GM23248 (cell line): Measurements from ENCODE around the gene EMILIN1. TPM values are rescaled to one million over a fixed set of nuclear protein-coding genes. Genes with fewer than 3 reads are reported as not detected.

ENCODE experiments used
- DNase-seq: peaks from one replicate; pipeline ENCODE4 v3.0.0-alpha.2; 2015
- H2AFZ ChIP-seq: fragments of 200-600 bp; sonication (generic); 2 replicates; pipeline ENCODE4 v1.6.1; 2016; ENCODE audit warnings: antibody characterized with exemption
- H3F3A ChIP-seq: fragments of 200-600 bp; sonication (generic); 2 replicates; pipeline ENCODE4 v1.6.1; 2016; ENCODE audit warnings: mild to moderate bottlenecking, antibody characterized with exemption, mixed run types; ENCODE audit not compliant: insufficient read depth
- H3K27ac ChIP-seq: fragments of 200-600 bp; sonication (generic); 2 replicates; pipeline ENCODE4 v1.5.1; 2016; ENCODE audit warnings: mild to moderate bottlenecking
- H3K27me3 ChIP-seq: fragments of 200-600 bp; sonication (generic); replicated peaks from 2 replicates; pipeline ENCODE4 v1.6.1; 2016; ENCODE audit warnings: mild to moderate bottlenecking; ENCODE audit not compliant: insufficient read depth
- H3K36me3 ChIP-seq: fragments of 200-600 bp; sonication (generic); 2 replicates; pipeline ENCODE4 v1.6.1; 2016; ENCODE audit warnings: low read depth, mild to moderate bottlenecking
- H3K4me1 ChIP-seq: fragments of 200-600 bp; sonication (generic); 2 replicates; pipeline ENCODE4 v1.6.1; 2016; ENCODE audit warnings: mild to moderate bottlenecking; ENCODE audit not compliant: insufficient read depth
- H3K4me2 ChIP-seq: fragments of 200-600 bp; sonication (generic); one replicate; pipeline ENCODE4 v1.6.1; 2016; ENCODE audit warnings: mild to moderate bottlenecking; ENCODE audit not compliant: unreplicated experiment
- H3K4me3 ChIP-seq: fragments of 200-600 bp; sonication (generic); 2 replicates; pipeline ENCODE4 v1.5.1; 2016; ENCODE audit warnings: mild to moderate bottlenecking
- H3K79me2 ChIP-seq: fragments of 200-600 bp; sonication (generic); 2 replicates; pipeline ENCODE4 v1.6.1; 2016; ENCODE audit warnings: mild to moderate bottlenecking; ENCODE audit not compliant: insufficient read depth
- H3K9ac ChIP-seq: fragments of 200-600 bp; sonication (generic); 2 replicates; pipeline ENCODE4 v1.6.1; 2016; ENCODE audit warnings: mild to moderate bottlenecking
- H3K9me2 ChIP-seq: fragments of 200-600 bp; sonication (generic); 2 replicates; pipeline ENCODE4 v1.6.1; 2016; ENCODE audit warnings: mixed run types, mild to moderate bottlenecking, moderate library complexity; ENCODE audit not compliant: insufficient read depth
- H3K9me3 ChIP-seq: fragments of 200-600 bp; sonication (generic); one replicate; pipeline ENCODE4 v1.6.1; 2017; ENCODE audit warnings: low read depth
- H4K20me1 ChIP-seq: fragments of 200-600 bp; sonication (generic); 2 replicates; pipeline ENCODE4 v1.6.0; 2016; ENCODE audit not compliant: insufficient read depth
- EZH2 ChIP-seq: fragments of 200-600 bp; sonication (generic); IDR thresholded peaks from 2 replicates; pipeline ENCODE4 v1.6.1; 2018; ENCODE audit warnings: antibody characterized with exemption, mild to moderate bottlenecking; ENCODE audit not compliant: insufficient read depth, poor library complexity, severe bottlenecking
- EZH2phosphoT487 ChIP-seq: fragments of 200-600 bp; sonication (generic); IDR thresholded peaks from 2 replicates; pipeline ENCODE4 v1.6.1; 2018; ENCODE audit warnings: antibody characterized with exemption, moderate library complexity, mild to moderate bottlenecking, low read depth; ENCODE audit not compliant: insufficient read depth
- WGBS, 2 experiments: methylation state at CpG; one replicate each; pipeline ENCODE4 v1.1.6; 2015 to 2017; ENCODE audit warnings: low lambda C conversion rate in 2 of 2, low coverage in 1 of 2; ENCODE audit errors: missing lambda C conversion rate in 2 of 2; 5-methylcytosine and 5-hydroxymethylcytosine counted together
- in situ Hi-C: fragments of 300-500 bp; cut with MboI; formaldehyde crosslinking; loops from 2 replicates; pipeline ENCODE4 v1.15.0; 2020
- polyA plus RNA-seq: library from polyadenylated mRNA; unstranded; fragments of >200 nt; fragmentation: Nextera tagmentation; extraction: Ambion mirVana; gene quantifications from 2 replicates; pipeline ENCODE4 v1.2.1, GENCODE V29; 2016
- total RNA-seq: library from RNA; depleted of rRNA; stranded (reverse); fragments of >200 nt; shearing (Covaris generic); gene quantifications from 2 replicates; pipeline ENCODE4 v1.2.3, GENCODE V29; 2014

Gene EMILIN1
- total and polyA plus RNA-seq, 2 experiments from 2014 or later = 61.5 to 219 TPM

DNA sequence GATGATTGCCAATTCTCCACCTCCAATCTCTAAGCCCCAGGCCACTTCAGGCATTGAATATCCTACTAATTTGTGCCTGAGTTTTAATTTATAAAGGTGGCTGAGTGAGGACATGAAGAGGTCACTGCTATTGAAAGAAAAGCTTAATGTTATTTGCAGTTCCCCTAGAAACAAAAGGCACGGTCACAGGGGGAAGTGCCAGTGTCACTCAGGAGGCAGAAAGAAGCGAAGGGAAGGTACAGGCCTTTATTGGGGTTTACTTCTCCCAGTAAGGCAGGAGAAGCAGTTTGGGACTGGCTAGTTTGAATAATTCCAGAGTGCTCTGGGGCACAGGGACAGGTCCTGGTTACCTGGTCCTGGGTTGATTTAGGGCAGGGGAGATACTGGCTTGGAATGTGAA, 43.5 kb downstream of the EMILIN1 start:
- no peak overlapping the region for H2AFZ ChIP-seq
- H3K27me3 ChIP-seq = peaks cover 17% of the 10 kb centered on the region
- no peaks in the 10 kb centered on the region for H3K79me2 ChIP-seq
- DNase-seq = no peak
- no peak overlapping the region for H3K4me2 ChIP-seq
- WGBS, 2 experiments = 94 to 95% methylated on average over 2 of the region's 2 CpGs
- H3F3A ChIP-seq = no peaks in the 10 kb centered on the region
- H4K20me1 ChIP-seq = no peaks in the 10 kb centered on the region
- no peaks in the 10 kb centered on the region for H3K4me1 ChIP-seq
- H3K36me3 ChIP-seq = no peaks in the 10 kb centered on the region
- no peak for TF ChIP-seq EZH2phosphoT487
- no peak for TF ChIP-seq EZH2
- no peak overlapping the region for H3K4me3 ChIP-seq
- in situ Hi-C loops = no loop called here
- no peak overlapping the region for H3K9ac ChIP-seq
- no peaks in the 10 kb centered on the region for H3K9me3 ChIP-seq
- H3K9me2 ChIP-seq = no peaks in the 10 kb centered on the region
- H3K27ac ChIP-seq = no peak overlapping the region

DNA sequence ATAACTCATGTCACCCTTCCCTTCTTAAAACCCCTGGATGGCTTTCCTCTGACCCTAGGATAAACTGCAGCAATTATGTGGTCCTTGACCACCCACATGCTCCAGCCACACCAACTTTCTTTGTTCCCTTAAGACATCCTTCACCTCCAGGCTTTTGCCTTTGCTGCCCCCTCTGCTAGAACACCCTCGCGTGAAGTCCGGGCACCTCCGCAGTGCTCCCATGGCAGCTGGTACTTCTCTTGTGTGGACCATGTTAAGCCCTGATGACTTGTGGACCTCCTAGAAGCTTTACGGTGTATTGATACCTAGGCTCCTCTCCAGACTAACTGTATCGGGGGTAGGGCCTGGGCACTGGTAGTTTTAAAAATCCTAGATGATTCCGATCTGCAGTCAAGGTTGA, 44.4 kb downstream of the EMILIN1 start:
- Histone ChIP-seq H3K27me3 (peaks cover 17% of the 10 kb centered on the region), H3K4me3 (peak overlapping the region; percentile 71; the same call in 1 of the 2 replicates), H3K27ac (no peak overlapping the region), H3K9me2 (no peaks in the 10 kb centered on the region), H3F3A (no peaks in the 10 kb centered on the region), H3K9me3 (no peaks in the 10 kb centered on the region), H3K36me3 (no peaks in the 10 kb centered on the region), H3K4me2 (no peak overlapping the region), H2AFZ (no peak overlapping the region; the same call in 1 of the 2 replicates), H3K79me2 (no peaks in the 10 kb centered on the region), H3K9ac (no peak overlapping the region), H4K20me1 (no peaks in the 10 kb centered on the region), H3K4me1 (no peaks in the 10 kb centered on the region)
- DNase-seq = no peak
- no peak for TF ChIP-seq EZH2phosphoT487
- TF ChIP-seq EZH2 = no peak
- in situ Hi-C loops = no loop called here
- 96 to 99% methylated on average over 6 to 7 of the region's 7 CpGs for WGBS, 2 experiments

DNA sequence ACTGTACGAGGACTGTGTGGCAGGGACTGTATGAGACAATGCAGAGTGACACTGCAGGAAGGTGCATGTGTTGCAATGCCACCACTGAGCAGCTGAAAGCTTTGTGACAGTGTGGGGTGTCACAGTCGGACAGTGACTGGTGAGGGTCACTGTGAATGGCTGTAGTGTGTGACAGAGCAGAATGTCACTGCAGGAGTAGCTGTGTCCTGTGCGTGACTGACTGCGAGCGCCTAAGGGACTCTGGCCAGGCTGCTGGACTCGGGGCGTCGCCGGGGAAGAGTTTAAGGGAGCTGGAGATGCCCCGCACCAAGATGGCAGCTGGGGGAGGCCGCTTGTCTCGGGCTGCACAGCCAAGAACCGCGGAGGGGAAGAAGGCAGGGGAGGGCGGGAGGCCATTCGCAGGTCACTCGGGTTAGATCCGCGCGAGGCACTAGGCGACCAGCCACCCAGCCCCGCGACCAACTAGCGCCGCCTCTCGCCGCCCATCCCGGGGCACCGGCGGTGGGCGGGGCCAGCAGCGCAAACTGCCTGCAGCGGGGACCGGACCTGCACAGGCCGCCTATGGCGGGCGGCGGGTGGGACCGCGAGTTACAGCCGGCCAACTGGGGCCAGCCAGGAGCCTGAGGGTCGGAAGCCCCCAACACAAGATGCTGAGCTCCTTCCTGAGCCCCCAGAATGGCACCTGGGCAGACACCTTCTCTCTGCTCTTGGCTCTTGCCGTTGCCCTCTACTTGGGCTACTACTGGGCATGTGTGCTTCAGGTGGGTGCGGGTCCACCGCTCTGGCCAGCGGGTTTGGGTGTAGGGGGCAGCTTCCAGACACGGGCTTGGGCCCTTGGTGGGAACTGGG, 45.1 kb downstream of the EMILIN1 start, which contains the start of gene ABHD1:
Gene ABHD1 (plus strand): TSS at position 514 of the 849 bp plus-strand sequence. CDS start 134 bp downstream, at position 648.
- TF ChIP-seq EZH2 (no peak), EZH2phosphoT487 (no peak)
- Histone ChIP-seq H3K27ac (no peak within 1 kb of the TSS), H3K4me2 (peak within 1 kb of the TSS; percentile 67), H3K9me2 (no peaks in the 10 kb centered on the region), H3K9ac (0 out of 2 replicates have a peak within 1 kb of the TSS, but pooled peaks have one; percentile 23), H3K4me3 (peak within 1 kb of the TSS; percentile 71), H3K9me3 (no peaks in the 10 kb centered on the region), H4K20me1 (no peaks in the 10 kb centered on the region), H2AFZ (peak within 1 kb of the TSS; percentile 84), H3K27me3 (peaks cover 17% of the 10 kb centered on the region), H3K36me3 (no peaks in the 10 kb centered on the region), H3K4me1 (no peaks in the 10 kb centered on the region), H3K79me2 (no peaks in the 10 kb centered on the region), H3F3A (no peaks in the 10 kb centered on the region)
- in situ Hi-C loops = no loop called here
- 9% methylated on average over 26 to 42 of the region's 47 CpGs for WGBS, 2 experiments
- peak; percentile 54 for DNase-seq

GRCh38 chr2:27125104-27125503, 46.7 kb downstream of the EMILIN1 start:
- 89 to 91% methylated on average over 3 of the region's 3 CpGs for WGBS, 2 experiments
- Histone ChIP-seq H3K27ac (no peak overlapping the region), H3K36me3 (no peaks in the 10 kb centered on the region), H3K9me3 (no peaks in the 10 kb centered on the region), H3F3A (no peaks in the 10 kb centered on the region), H3K9me2 (no peaks in the 10 kb centered on the region), H3K4me2 (no peak overlapping the region), H3K4me3 (no peak overlapping the region), H3K9ac (no peak overlapping the region), H2AFZ (no peak overlapping the region), H3K27me3 (peaks cover 17% of the 10 kb centered on the region), H3K79me2 (no peaks in the 10 kb centered on the region), H4K20me1 (no peaks in the 10 kb centered on the region), H3K4me1 (no peaks in the 10 kb centered on the region)
- no peak for DNase-seq
- TF ChIP-seq EZH2phosphoT487 (no peak), EZH2 (no peak)
- in situ Hi-C loops = no loop called here
